ENCODE results near the gene ZNF215.

DNA sequence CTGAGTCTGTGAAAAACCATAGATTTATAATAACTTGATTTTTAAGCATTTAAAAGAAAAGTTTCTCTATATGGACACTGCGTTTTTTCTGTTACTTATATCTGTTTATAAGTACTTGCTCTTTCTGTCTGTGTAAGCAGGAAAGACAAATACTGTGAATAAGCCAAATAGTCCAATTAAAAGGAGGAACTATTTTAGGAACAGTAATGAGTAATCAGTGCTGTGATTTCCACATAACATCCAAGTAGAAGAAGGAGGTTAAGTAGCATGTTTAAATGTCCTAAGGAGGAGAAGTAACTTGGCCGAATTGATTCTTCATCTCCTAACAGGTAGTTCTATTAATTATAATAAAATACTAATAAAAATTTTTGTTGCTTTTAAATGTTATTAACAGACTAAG lies 53.1 kb downstream of the ZNF215 start:
- TF ChIP-seq, protein P1, sequence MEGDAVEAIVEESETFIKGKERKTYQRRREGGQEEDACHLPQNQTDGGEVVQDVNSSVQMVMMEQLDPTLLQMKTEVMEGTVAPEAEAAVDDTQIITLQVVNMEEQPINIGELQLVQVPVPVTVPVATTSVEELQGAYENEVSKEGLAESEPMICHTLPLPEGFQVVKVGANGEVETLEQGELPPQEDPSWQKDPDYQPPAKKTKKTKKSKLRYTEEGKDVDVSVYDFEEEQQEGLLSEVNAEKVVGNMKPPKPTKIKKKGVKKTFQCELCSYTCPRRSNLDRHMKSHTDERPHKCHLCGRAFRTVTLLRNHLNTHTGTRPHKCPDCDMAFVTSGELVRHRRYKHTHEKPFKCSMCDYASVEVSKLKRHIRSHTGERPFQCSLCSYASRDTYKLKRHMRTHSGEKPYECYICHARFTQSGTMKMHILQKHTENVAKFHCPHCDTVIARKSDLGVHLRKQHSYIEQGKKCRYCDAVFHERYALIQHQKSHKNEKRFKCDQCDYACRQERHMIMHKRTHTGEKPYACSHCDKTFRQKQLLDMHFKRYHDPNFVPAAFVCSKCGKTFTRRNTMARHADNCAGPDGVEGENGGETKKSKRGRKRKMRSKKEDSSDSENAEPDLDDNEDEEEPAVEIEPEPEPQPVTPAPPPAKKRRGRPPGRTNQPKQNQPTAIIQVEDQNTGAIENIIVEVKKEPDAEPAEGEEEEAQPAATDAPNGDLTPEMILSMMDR (IDR thresholded peaks at IDR 0.05) = no peak
- no peak for TF ChIP-seq POLR2A (IDR thresholded peaks at IDR 0.05)
